Measurements from ENCODE around the gene KIF7. TPM values are rescaled to one million over a fixed set of nuclear protein-coding genes. Genes with fewer than 3 reads are reported as not detected.

The KIF7 gene
- total and polyA plus RNA-seq, 2 of the 8 experiments (the other 6 are each of a cell fraction or from before 2014, with no cell fraction given), result 4.9 to 14.0 TPM

DNA sequence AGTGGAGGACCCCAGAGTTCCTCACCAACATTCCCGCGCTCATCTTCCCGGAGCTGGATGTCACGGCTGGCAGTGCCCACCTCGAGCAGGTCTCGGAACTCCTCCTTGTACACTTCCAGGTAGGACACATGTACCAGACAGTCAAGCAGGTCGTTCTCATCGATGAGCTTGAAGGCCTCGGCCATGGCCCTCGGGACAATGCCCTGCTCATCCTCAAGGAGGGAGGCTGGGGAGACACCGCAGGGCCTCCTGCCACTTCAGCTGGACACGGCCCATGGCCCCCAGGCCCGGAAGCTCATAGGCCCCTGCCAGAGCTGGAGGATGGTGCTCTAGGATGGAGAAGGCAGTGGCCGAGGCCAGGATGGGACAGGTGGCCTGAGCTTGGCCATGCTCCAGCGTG is 5.6 kb downstream of the KIF7 start:
- DNase-seq (ENCODE audit: low read depth in 1 of 2, low spot score in 2 of 2) (peak in 1 of 2 experiments; percentile 35), FAIRE-seq (no peak)
- H3K9ac ChIP-seq (replicated peaks in 1 of 4; ENCODE audit: extremely low read depth in 1 of 4, low read depth in 3 of 4, low read length in 3 of 4), result no peak overlapping the region
- peaks cover 0 to 8% of the 10 kb centered on the region in 2 experiments; a peak in 2 of 4 replicates for H3K79me2 ChIP-seq (ENCODE audit: control insufficient read depth in 1 of 2, insufficient read depth in 2 of 2, low read length in 2 of 2)
- no peak overlapping the region for H3K4me3 ChIP-seq (ENCODE audit: extremely low read depth in 1 of 4, insufficient read depth in 2 of 4, low read depth in 3 of 4, low read length in 4 of 4)
- H4K91ac ChIP-seq (replicated peaks; ENCODE audit: insufficient read length, low read length), result no peak overlapping the region
- CTCF ChIA-PET (ENCODE audit: partially characterized antibody), result interaction anchor here (1.0 to 5.1 kb wide), 5 partner anchors 11 to 225 kb away, joined by 3 to 43 read pairs (median 3); no protein-coding TSS in a partner anchor
- WGBS, 2 experiments (ENCODE audit: extremely low coverage in 1 of 2, insufficient coverage in 1 of 2, insufficient read length in 1 of 2, insufficient replicate concordance in 2 of 2, low coverage in 1 of 2, low lambda C conversion rate in 2 of 2, missing lambda C conversion rate in 1 of 2), result 92% methylated on average over 15 of the region's 15 CpGs; no CpG with 5 or more reads in 1 of the 2 experiments
- H3K36me3 ChIP-seq (ENCODE audit: control insufficient read depth in 2 of 4, insufficient read depth in 4 of 4, low read length in 3 of 4), result peaks cover 0 to 15% (median 9%) of the 10 kb centered on the region in 4 experiments; a peak in 4 of 8 replicates
- H3K4me1 ChIP-seq (replicated peaks in 1 of 4; ENCODE audit: control insufficient read depth in 3 of 4, insufficient read depth in 4 of 4, low read length in 3 of 4), result peaks cover 0 to 2% (median under 1%) of the 10 kb centered on the region in 4 experiments; a peak in 2 of 7 replicates
- H3K23ac ChIP-seq (ENCODE audit: insufficient read length), result no peak overlapping the region
- no peak overlapping the region for H3K4me2 ChIP-seq (ENCODE audit: insufficient read depth in 1 of 2, low read depth in 2 of 2, low read length in 2 of 2)
- no peak overlapping the region for H2BK15ac ChIP-seq (ENCODE audit: low read length)
- peaks cover 3 to 7% of the 10 kb centered on the region in 2 experiments for H4K20me1 ChIP-seq (replicated peaks in 1 of 2; ENCODE audit: control insufficient read depth in 1 of 2, insufficient read depth in 2 of 2, low read length in 2 of 2)
- no peak overlapping the region for H2BK5ac ChIP-seq (ENCODE audit: low read depth, low read length)
- no peak overlapping the region for H2BK20ac ChIP-seq (ENCODE audit: low read length)
- H3K18ac ChIP-seq (ENCODE audit: extremely low read depth, low read length), result no peak overlapping the region
- H2AK5ac ChIP-seq (ENCODE audit: low read depth, low read length), result no peak overlapping the region
- no peak overlapping the region for H3K14ac ChIP-seq (ENCODE audit: insufficient read length)
- H2AFZ ChIP-seq (ENCODE audit: low read length), result no peak overlapping the region
- no peak overlapping the region for H3K56ac ChIP-seq (replicated peaks; ENCODE audit: insufficient read length, low read depth, low read length)
- no peak overlapping the region for H4K8ac ChIP-seq (ENCODE audit: extremely low read depth, insufficient read depth, low read length)
- no peak overlapping the region for H3K27ac ChIP-seq (ENCODE audit: low read depth, low read length)
- H3K9me3 ChIP-seq (ENCODE audit: insufficient read depth in 2 of 2, low read depth in 1 of 2, low read length in 1 of 2), result no peaks in the 10 kb centered on the region
- no peak overlapping the region for H2BK120ac ChIP-seq (replicated peaks; ENCODE audit: low read depth, low read length)
- H4K5ac ChIP-seq (ENCODE audit: insufficient read length, low read depth, low read length), result no peak overlapping the region
- H3K4ac ChIP-seq (replicated peaks; ENCODE audit: insufficient read length, low read depth, low read length), result no peak overlapping the region
- peaks cover 5% of the 10 kb centered on the region; the same call in 1 of the 2 replicates for H3K23me2 ChIP-seq (ENCODE audit: low read depth, low read length)
- no peak overlapping the region for H2BK12ac ChIP-seq (ENCODE audit: low read depth, low read length)
- POLR2A ChIA-PET (ENCODE audit: partially characterized antibody), result no interaction called here
- H3K27me3 ChIP-seq (replicated peaks in 1 of 4; ENCODE audit: control insufficient read depth in 3 of 4, extremely low read depth in 1 of 4, insufficient read depth in 3 of 4, low read length in 3 of 4), result no peaks in the 10 kb centered on the region
- peaks cover 8% of the 10 kb centered on the region; the same call in 1 of the 2 replicates for H3K79me1 ChIP-seq (ENCODE audit: low read depth, low read length)
- TF ChIP-seq SP2 (IDR thresholded peaks at IDR 0.05; ENCODE audit: low read length), result no peak
- TF ChIP-seq CTCF (IDR thresholded peaks at IDR 0.05; ENCODE audit: control extremely low read depth in 1 of 3, insufficient read depth in 1 of 3, low read depth in 1 of 3, low read length in 3 of 3), result no peak
- TF ChIP-seq EP300 (IDR thresholded peaks at IDR 0.05; ENCODE audit: borderline replicate concordance in 1 of 2, low read depth in 2 of 2, low read length in 2 of 2), result no peak
- TF ChIP-seq HDAC6 (IDR thresholded peaks at IDR 0.05; ENCODE audit: low read depth, low read length), result no peak
- no peak for TF ChIP-seq BRCA1 (IDR thresholded peaks at IDR 0.05; ENCODE audit: low read depth, low read length)
- TF ChIP-seq RAD21 (IDR thresholded peaks at IDR 0.05 in 1 of 2, conservative IDR thresholded peaks at IDR 0.05 in 1 of 2; ENCODE audit: low read depth in 2 of 2, low read length in 2 of 2), result no peak
- TF ChIP-seq YY1 (IDR thresholded peaks at IDR 0.05; ENCODE audit: low read depth, low read length), result no peak
- TF ChIP-seq GTF2F1 (IDR thresholded peaks at IDR 0.05; ENCODE audit: borderline replicate concordance, low read depth, low read length), result no peak
- no peak for TF ChIP-seq RFX5 (IDR thresholded peaks at IDR 0.05; ENCODE audit: borderline replicate concordance, low read depth, low read length)
- TF ChIP-seq KDM4A (IDR thresholded peaks at IDR 0.05; ENCODE audit: low read depth, low read length, severe bottlenecking), result no peak
- no peak for TF ChIP-seq SRF (IDR thresholded peaks at IDR 0.05; ENCODE audit: low read depth, low read length)
